Ectodermal cell (in vitro differentiated cells): ENCODE results near the gene CCDC138.

Source experiments
- H3K27ac ChIP-seq: 2 replicates; pipeline ENCODE4 v1.7.0; 2013; ENCODE audit warnings: mild to moderate bottlenecking, low read depth, low read length; ENCODE audit not compliant: insufficient read depth, poor library complexity, severe bottlenecking
- H3K27me3 ChIP-seq: 2 replicates; pipeline ENCODE4 v1.7.0; 2013; ENCODE audit warnings: mild to moderate bottlenecking, low read length; ENCODE audit not compliant: insufficient read depth, control insufficient read depth, poor library complexity, severe bottlenecking
- H3K36me3 ChIP-seq: one replicate; pipeline ENCODE4 v1.7.0; 2013; ENCODE audit warnings: low read length; ENCODE audit not compliant: control insufficient read depth, insufficient read depth
- H3K4me1 ChIP-seq: one replicate; pipeline ENCODE4 v1.7.0; 2013; ENCODE audit warnings: low read length; ENCODE audit not compliant: control insufficient read depth, insufficient read depth
- H3K4me3 ChIP-seq: 2 replicates; pipeline ENCODE4 v1.7.0; 2013; ENCODE audit warnings: low read depth, low read length, control low read depth; ENCODE audit not compliant: insufficient read depth
- H3K9me3 ChIP-seq: 2 replicates; pipeline ENCODE4 v1.7.0; 2013; ENCODE audit warnings: mild to moderate bottlenecking, low read length, moderate library complexity; ENCODE audit not compliant: control insufficient read depth
- WGBS, 2 experiments: methylation state at CpG; one replicate each; pipeline ENCODE4 v1.1.7; 2013; ENCODE audit warnings: missing lambda C conversion rate in 2 of 2; 5-methylcytosine and 5-hydroxymethylcytosine counted together

CCDC138 gene

DNA sequence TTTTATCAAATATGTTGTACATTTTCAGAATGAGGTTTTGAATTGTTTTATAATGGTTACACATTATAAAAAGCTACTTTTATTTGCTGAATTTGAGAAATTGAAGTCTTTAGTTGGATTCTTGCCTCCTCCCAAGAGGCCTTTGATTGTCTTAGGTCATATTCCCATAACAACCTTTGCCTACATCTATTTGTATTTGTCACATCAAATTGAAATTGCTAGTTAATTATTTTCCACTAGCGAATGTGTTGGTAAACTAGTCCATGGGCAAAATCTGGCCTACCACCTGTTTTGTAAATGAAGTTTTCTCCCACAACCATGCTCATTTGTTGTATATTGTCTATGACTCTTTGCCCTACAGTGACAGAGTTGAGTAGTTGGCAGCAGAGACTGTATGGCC, 60.4 kb downstream of the CCDC138 start:
- no peaks in the 10 kb centered on the region for H3K9me3 ChIP-seq
- no peaks in the 10 kb centered on the region for H3K4me1 ChIP-seq
- no peak overlapping the region for H3K27ac ChIP-seq
- H3K4me3 ChIP-seq: no peak overlapping the region
- 100% methylated on average over 1 of the region's 1 CpG for WGBS, 2 experiments
- H3K27me3 ChIP-seq: no peaks in the 10 kb centered on the region
- peaks cover 18% of the 10 kb centered on the region for H3K36me3 ChIP-seq

DNA sequence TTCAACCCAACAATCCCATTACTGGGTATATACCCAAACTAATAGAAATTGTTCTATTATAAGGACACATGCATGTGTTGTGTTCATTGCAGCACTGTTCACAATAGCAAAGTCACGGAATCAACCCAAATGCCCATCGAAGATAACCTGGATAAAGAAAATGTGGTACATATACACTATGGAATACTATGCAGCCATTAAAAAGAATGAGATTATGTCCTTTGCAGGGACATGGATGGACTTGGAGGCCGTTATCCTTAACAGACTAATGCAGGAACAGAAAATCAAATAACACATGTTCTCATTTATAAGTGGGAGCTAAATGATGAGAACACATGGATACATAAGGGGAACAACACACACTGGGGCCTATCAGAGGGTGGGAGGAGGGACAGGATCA, 65.8 kb downstream of the CCDC138 start:
- no peak overlapping the region for H3K27ac ChIP-seq
- H3K9me3 ChIP-seq: no peaks in the 10 kb centered on the region
- H3K4me1 ChIP-seq: no peaks in the 10 kb centered on the region
- no peaks in the 10 kb centered on the region for H3K27me3 ChIP-seq
- no peak overlapping the region for H3K4me3 ChIP-seq
- H3K36me3 ChIP-seq: peaks cover 24% of the 10 kb centered on the region
- 91 to 92% methylated on average over 3 of the region's 3 CpGs for WGBS, 2 experiments

DNA sequence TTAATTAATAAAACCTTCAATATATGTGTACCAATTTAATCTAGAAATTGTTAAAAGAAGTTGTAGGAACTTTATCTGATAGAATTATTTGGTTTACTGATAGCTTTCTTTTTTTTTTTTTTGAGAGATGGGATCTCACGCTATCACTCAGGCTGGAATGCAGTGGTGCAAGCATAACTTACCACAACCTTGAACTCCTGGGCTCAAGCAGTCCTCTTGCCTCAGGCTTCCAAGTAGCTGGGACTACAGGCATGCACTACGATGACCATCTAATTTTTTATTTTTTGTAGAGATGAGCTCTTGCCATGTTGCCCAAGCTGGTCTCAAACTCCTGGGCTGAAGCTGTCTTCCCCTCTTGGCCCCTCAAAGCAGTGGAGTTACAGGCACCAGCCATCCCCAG, 66.8 kb downstream of the CCDC138 start:
- H3K9me3 ChIP-seq: no peaks in the 10 kb centered on the region
- H3K4me1 ChIP-seq: no peaks in the 10 kb centered on the region
- peaks cover 24% of the 10 kb centered on the region for H3K36me3 ChIP-seq
- WGBS, 2 experiments: 94% methylated on average over 2 of the region's 2 CpGs
- no peak overlapping the region for H3K4me3 ChIP-seq
- no peaks in the 10 kb centered on the region for H3K27me3 ChIP-seq
- no peak overlapping the region for H3K27ac ChIP-seq

DNA sequence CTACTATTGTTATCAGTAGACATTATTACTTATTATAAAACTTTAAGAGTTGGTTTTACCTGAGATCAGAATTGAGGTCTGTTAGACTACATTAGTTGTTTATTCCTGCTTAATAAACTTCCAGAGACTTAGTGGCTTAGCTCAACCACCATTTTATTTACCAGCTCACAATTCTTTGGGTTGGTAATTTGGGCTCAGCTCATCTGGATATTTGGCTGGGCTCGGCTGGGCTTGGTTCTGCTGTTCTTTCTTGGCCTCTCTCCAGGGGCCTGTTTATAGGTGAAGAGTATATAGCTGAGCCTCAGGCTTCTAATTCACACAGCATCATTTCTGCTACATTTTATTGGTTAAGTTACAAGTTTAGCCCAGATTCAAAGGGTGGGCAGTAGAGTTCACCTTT, 67.9 kb downstream of the CCDC138 start:
- H3K36me3 ChIP-seq: peaks cover 25% of the 10 kb centered on the region
- no peaks in the 10 kb centered on the region for H3K27me3 ChIP-seq
- no peaks in the 10 kb centered on the region for H3K4me1 ChIP-seq
- no peaks in the 10 kb centered on the region for H3K9me3 ChIP-seq
- WGBS, 2 experiments: 89% methylated on average over 1 of the region's 1 CpG; no CpG with 5 or more reads in 1 of the 2 experiments
- no peak overlapping the region for H3K27ac ChIP-seq
- H3K4me3 ChIP-seq: no peak overlapping the region

DNA sequence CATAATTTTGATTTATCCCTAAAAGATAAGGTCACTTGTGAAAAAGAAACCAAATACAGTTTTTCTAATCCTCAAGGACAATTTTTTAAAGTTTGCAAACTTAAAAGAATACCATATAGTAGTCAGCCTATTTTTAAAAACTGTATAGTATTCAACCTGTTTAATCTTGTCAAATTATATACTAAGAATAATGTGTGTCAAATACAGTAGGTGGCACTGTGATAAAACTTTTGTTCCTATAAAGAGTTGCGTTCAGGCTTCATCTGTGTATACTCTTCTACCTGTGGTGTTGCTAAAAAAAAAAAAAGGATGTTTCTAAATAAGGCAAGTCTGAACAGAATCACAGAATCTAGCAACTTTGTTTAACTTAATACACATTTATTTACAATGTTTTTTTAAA, 68.6 kb downstream of the CCDC138 start:
- Histone ChIP-seq H3K4me3 (no peak overlapping the region), H3K36me3 (peaks cover 21% of the 10 kb centered on the region), H3K27ac (no peak overlapping the region), H3K4me1 (no peaks in the 10 kb centered on the region), H3K9me3 (no peaks in the 10 kb centered on the region), H3K27me3 (no peaks in the 10 kb centered on the region)
- WGBS, 2 experiments: 86 to 92% methylated on average over 1 of the region's 1 CpG

DNA sequence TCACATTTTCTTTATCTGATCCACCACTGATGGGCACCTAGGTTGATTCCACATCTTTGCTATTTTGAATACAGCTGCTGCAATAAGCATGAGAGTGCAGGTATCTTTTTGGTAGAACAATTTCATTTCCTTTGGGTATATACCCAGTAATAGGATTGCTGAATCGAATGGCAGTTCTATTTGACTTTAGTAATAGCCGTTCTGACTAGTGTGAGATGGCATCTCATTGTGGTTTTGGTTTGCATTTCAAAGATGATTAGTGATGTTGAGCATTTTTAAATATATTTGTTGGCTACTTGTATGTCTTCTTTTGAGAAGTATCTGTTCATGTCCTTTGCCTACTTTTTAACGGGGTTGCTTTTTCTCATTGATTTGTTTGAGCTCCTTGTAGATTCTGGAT, 72.3 kb downstream of the CCDC138 start:
- Histone ChIP-seq H3K4me1 (no peaks in the 10 kb centered on the region), H3K9me3 (no peaks in the 10 kb centered on the region), H3K27ac (no peak overlapping the region), H3K27me3 (no peaks in the 10 kb centered on the region), H3K4me3 (no peak overlapping the region), H3K36me3 (peaks cover 4% of the 10 kb centered on the region)
- WGBS, 2 experiments: 96% methylated on average over 3 of the region's 3 CpGs

DNA sequence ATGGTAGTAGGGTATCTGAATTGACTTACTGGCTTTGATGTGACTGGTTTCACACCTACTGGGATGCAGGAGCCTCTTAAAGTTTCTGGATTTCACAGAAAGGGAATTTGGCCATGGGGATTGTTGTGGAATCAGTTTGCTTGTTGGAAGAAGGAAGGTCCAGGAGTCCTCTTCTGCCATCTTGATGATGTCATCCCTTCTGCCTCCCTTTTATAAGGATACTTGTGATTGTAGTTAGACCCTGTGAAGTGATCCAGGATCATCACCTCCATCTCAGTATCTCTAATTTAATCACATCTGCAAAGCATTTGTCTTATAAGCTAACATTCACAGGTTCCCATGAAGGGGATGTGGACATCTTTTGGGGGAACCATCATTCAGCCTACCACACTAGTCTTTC, 79.5 kb downstream of the CCDC138 start:
- no peak overlapping the region for H3K4me3 ChIP-seq
- no peaks in the 10 kb centered on the region for H3K9me3 ChIP-seq
- no peaks in the 10 kb centered on the region for H3K27me3 ChIP-seq
- H3K36me3 ChIP-seq: peaks cover 19% of the 10 kb centered on the region
- H3K27ac ChIP-seq: no peak overlapping the region
- no peaks in the 10 kb centered on the region for H3K4me1 ChIP-seq

DNA sequence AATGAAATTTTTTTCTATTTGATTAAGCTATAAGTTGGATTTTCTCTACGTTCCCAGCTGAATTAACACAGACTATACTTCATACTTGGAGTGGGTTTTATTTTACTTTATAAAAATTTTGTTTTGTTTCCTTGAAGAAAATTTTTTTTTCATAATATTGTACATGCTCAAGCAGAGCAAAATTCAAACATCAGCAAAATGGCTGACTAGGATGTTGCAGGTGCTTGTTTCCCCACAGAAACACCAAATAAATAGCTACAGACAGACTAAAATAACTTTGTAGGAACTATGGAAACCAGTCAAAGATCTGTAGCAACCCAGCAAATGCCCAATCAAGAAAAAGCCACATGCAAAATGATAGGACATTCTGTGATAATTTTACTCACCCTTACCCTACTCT, 82.3 kb downstream of the CCDC138 start:
- no CpG with 5 or more reads among the region's 1 CpG for WGBS, 2 experiments
- Histone ChIP-seq H3K9me3 (no peaks in the 10 kb centered on the region), H3K27me3 (no peaks in the 10 kb centered on the region), H3K36me3 (peaks cover 23% of the 10 kb centered on the region), H3K4me3 (no peak overlapping the region), H3K27ac (no peak overlapping the region), H3K4me1 (no peaks in the 10 kb centered on the region)

DNA sequence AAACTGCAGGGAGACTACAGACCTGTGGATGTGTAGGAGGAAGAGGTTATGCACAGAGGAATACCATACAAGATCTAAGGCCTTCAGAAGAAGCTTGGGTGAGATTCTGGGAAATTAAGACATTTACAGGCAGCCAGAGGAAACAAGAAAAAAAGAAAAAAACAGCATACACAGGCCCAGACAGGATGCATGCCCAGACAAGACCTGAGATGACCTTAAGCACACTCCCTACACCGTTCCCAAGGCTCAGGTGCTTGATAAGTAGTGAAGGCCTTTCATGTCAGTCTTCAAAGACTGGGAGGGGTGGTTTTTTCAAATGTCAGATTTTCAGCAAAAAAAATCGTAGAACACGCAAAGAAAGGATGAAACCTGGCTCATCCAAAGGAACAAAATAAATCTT, 83.0 kb downstream of the CCDC138 start:
- Histone ChIP-seq H3K36me3 (peaks cover 24% of the 10 kb centered on the region), H3K4me1 (no peaks in the 10 kb centered on the region), H3K27me3 (no peaks in the 10 kb centered on the region), H3K27ac (no peak overlapping the region), H3K9me3 (no peaks in the 10 kb centered on the region), H3K4me3 (no peak overlapping the region)
- WGBS, 2 experiments: 81 to 95% methylated on average over 3 of the region's 3 CpGs

DNA sequence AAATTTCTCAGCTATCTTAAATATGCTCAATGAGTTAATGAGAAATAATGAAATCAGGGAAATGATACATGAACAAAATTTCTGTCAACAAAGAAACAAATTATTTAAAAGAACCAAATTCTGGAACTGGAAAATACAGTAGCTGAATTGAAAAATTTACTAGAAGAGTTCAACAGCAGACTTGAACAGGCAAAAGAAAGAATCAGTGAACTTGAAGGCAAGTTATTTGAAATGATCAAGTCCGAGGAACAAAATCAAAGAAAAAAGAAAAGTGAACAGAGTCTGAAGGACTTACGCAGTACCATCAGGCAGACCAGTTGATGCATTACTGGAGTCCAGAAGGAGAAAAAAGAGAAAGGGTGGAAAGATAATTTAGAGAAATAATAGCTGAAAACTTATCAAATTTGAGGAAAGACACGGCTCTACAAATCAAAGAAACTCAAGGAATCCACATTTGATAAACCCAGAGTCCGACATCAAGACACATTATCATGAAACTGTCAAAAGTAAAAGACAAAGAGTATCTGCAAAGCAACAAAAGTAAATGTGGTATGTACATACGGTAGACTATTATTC, 83.6 kb downstream of the CCDC138 start:
- no peaks in the 10 kb centered on the region for H3K27me3 ChIP-seq
- WGBS, 2 experiments: 95 to 97% methylated on average over 5 of the region's 5 CpGs
- H3K36me3 ChIP-seq: peaks cover 24% of the 10 kb centered on the region
- no peaks in the 10 kb centered on the region for H3K9me3 ChIP-seq
- H3K4me1 ChIP-seq: no peaks in the 10 kb centered on the region
- H3K27ac ChIP-seq: no peak overlapping the region
- H3K4me3 ChIP-seq: no peak overlapping the region

DNA sequence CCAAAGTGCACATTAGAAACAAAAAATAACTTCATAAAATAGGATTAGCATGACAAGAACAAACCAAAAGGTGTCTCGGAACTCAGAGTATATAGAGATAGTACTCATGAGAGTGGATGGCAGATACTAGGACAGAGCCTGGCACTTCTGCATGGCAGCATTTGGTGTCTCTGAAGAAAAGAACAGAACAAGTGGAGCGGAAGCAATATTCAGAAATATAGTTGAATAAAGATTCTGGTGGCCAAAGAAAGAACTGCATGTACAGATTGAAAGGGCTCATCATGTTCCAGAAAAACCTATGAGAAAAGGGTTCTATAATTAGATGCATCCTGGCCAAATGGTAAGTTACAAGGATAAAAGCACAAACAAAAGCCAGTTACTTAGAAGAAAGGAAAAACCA, 90.9 kb downstream of the CCDC138 start:
- no peak overlapping the region for H3K27ac ChIP-seq
- 95 to 98% methylated on average over 2 of the region's 2 CpGs for WGBS, 2 experiments
- H3K4me3 ChIP-seq: no peak overlapping the region
- H3K4me1 ChIP-seq: no peaks in the 10 kb centered on the region
- no peaks in the 10 kb centered on the region for H3K27me3 ChIP-seq
- no peaks in the 10 kb centered on the region for H3K9me3 ChIP-seq
- peaks cover 16% of the 10 kb centered on the region for H3K36me3 ChIP-seq
